DMS79 treated with DMSO at 0.1 percent for 48 hours (cell line): ENCODE results near the gene DHX30.
"Not testable (repeated sequence)": the region's sequence is repeated elsewhere in the genome, so short reads cannot be mapped to it uniquely, and the experiment has no call there.

Experiments used
- DNase-seq: peaks from one replicate; lab custom pipeline; 2025; lab: John Stamatoyannopoulos, UW

The DHX30 gene

GRCh38 chr3:47802734-47803479 lies at the start of gene DHX30:
Gene DHX30, plus strand, starts transcription at chr3:47803138. Its CDS starts 7,546 bp downstream, at chr3:47810684.
- peak; percentile 56 for DNase-seq

GRCh38 chr3:47758261-47759025 lies 44.5 kb upstream of the DHX30 start:
- no peak for DNase-seq

GRCh38 chr3:47760207-47760606 lies 42.7 kb upstream of the DHX30 start:
- DNase-seq, result not testable (repeated sequence)

GRCh38 chr3:47761046-47761445 lies 41.9 kb upstream of the DHX30 start:
- DNase-seq, result no peak

- no peak for DNase-seq
These were observed 40.7 kb upstream of the DHX30 start for GRCh38 chr3:47762233-47762632.

- DNase-seq, result no peak
These were observed 36.8 kb upstream of the DHX30 start for GRCh38 chr3:47766186-47766585.

GRCh38 chr3:47772047-47772446 lies 30.9 kb upstream of the DHX30 start:
- DNase-seq, result no peak

GRCh38 chr3:47772788-47773187 lies 30.1 kb upstream of the DHX30 start:
- no peak for DNase-seq

- DNase-seq, result no peak
These were observed 24.2 kb upstream of the DHX30 start for GRCh38 chr3:47778746-47779145.

- peak; percentile 47 for DNase-seq
These were observed 21.9 kb upstream of the DHX30 start for GRCh38 chr3:47780741-47781684.

- DNase-seq, result peak; percentile 77
These were observed 21.1 kb upstream of the DHX30 start, which contains the start of gene SMARCC1 for GRCh38 chr3:47781685-47782445. Gene SMARCC1, minus strand, starts transcription at chr3:47781893. Its CDS starts 96 bp downstream, at chr3:47781797.

- DNase-seq, result peak; percentile 0
These were observed 20.3 kb upstream of the DHX30 start for GRCh38 chr3:47782446-47783308.

- DNase-seq, result no peak
These were observed 19.3 kb upstream of the DHX30 start for GRCh38 chr3:47783673-47784072.

- DNase-seq, result peak; percentile 10
These were observed 11.6 kb upstream of the DHX30 start for GRCh38 chr3:47791193-47791855.

- no peak for DNase-seq
These were observed 10.2 kb upstream of the DHX30 start for GRCh38 chr3:47792699-47793098.

- DNase-seq, result no peak
These were observed 8.4 kb upstream of the DHX30 start for GRCh38 chr3:47794544-47794943.

- no peak for DNase-seq
These were observed 3.2 kb upstream of the DHX30 start for GRCh38 chr3:47799733-47800132.

GRCh38 chr3:47803480-47804025 lies 615 bp downstream of the DHX30 start:
- peak; percentile 23 for DNase-seq

- DNase-seq, result no peak
These were observed 1.6 kb downstream of the DHX30 start for GRCh38 chr3:47804577-47804976.
